Activated CD8-positive, alpha-beta memory T cell treated with anti-CD3 and anti-CD28 coated beads, Interleukin-2, amount 50 U/mL, for 4 hours (primary cell): ENCODE data around the gene CCT2.

ENCODE experiments used
- DNase-seq: peaks from one replicate; pipeline ENCODE4 v3.0.0-alpha.2; 2020

Gene CCT2

DNA sequence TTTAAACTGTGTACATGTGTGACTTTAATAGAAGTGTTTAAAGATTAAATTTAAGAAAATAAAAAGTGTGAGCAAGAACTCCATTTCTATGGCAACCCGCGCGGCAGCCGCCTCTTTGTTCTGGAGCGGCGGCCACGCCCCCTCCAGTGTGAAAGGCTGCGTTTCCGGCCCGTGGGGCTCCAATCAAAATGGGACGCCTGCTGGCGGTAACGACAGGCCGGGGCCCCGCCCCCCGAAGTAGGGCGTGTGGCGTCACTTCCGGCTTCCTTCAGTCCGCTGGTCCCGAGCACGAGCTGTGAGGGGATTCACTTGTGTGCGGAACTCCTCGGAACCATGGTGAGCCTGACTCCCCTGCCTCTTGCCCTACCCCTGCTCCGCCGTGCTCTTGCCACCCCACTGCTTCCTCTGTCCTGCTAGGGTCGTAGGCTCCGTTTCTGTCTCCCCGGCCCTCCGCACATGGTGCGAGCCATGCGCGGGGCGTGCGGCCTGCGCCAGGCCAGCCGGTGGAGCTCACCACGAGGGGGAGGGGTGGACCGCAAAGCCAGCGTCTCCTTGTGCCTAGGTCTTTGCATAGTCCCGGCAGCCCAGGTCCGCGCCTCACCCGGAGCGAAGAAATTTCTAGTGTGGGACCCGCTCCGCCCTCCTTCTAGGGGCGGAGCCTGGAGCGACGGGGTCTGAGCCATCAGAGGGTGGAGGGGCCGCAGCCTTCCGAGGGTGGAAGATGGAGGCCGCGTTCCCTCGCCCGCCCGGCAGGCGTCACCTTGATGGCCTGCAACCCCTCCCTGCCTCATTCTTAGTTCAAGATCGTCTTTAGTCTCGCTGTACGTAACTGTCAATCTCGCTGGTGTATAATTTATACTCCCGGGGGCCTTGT lies at the start of gene CCT2:
Gene CCT2, plus strand, starts transcription at position 271 of the 874 bp plus-strand sequence. Its CDS starts 63 bp downstream, at position 334.
- DNase-seq = peak; percentile 98

DNA sequence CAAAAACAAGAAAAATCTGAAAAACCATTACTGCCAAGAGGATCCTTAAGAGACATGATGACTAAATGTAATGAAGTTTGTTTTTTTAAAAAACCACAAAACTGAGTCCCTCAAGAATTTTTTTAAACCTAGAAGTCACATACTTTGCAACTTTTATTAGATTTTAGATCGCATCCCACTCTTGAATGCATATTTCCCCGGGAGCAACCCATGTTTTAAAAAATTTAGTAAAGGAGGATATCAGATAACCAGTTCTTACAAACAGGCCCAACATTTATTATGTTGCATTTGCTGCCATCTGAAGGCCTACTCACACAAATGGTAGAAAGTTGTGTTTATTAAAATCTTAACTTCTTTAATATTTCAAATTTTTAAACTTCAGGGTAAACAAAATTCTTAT lies 44.3 kb upstream of the CCT2 start:
- DNase-seq = no peak

DNA sequence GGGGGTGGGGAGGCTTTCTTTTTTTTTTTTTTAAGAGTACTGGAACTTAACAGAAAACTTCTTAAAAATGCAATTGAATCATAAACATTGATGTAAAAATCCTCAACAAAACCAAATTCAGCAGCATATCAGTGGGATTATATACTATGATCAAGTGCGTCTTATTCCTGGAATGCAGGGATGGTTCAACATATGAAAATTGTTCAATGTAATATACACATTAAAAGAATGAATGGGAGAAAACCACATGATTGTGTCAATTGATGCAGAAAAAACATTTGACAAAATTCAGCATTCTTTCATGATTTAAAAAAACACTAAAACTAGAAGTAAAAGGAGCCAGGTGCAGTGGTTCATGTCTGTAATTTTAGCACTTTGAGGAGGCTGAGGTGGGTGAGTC lies 41.2 kb upstream of the CCT2 start:
- no peak for DNase-seq

DNA sequence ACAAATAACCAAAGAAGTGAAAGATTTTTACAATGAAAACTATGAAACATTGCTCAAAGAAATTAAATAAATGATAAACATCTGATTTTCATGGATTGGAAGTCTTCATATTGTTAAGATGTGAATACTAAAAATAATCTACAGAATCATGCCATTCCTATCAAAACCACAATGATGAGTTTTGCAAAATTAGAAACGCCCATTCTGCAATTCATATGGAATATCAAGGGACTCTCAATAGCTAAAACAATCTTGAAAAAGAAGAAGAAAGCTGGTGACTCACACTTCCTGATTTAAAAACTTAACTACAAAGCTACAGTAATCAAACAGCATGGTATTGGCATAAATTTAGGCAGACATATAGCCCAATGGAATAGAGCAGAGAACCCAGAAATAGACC lies 40.2 kb upstream of the CCT2 start:
- DNase-seq = no peak

DNA sequence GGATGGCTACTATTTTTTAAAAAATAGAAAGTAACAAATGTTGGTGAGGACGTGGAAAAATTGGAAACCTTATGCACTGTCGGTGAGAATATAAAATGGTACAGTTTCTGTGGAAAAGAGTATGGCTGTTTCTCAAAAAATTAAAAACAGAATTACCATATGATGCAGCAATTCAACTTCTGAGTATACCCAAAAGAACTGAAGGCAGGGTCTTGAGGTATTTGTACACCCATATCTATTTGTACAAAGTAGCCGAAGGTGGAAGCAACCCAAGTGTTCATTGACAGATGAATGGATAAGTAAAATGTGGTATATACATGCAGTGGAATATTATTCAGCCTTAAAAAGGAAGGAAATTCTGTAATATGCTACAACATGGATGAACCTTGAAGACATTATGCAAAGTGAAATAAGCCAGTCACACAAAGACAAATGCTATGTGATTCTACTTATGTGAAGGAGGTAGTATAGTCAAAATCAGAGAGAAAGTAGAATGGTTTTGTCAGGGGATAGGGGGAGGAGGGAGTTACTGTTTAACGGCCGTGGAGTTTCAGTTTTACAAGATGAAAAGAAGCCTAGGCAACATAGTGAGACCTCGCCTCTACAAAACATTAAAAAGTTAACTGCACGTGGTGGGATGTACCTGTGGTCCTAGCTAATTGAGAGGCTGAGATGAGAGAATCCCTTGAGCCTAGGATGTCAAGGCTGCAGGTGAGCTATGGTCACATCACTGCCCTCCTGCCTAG lies 38.4 kb upstream of the CCT2 start:
- no peak for DNase-seq

DNA sequence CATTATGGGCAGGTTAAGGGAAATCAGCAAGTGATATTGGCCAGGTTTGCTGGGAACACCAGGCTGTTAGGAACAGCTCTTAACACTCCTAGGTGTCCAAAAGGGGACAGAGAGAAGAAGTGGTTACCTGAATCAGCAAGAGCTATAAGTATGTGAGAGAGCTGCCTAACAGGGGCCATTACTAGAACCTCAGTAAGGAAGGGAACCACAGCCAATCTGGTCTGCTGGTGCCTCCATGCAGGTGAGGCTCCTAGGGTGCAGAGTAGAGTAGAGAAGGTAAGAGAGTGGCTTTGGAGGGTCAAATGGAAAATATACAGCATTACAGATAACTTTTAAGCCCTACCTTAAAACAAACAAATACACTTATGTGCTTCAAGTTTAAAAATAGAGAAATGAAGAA lies 36.6 kb upstream of the CCT2 start:
- no peak for DNase-seq

DNA sequence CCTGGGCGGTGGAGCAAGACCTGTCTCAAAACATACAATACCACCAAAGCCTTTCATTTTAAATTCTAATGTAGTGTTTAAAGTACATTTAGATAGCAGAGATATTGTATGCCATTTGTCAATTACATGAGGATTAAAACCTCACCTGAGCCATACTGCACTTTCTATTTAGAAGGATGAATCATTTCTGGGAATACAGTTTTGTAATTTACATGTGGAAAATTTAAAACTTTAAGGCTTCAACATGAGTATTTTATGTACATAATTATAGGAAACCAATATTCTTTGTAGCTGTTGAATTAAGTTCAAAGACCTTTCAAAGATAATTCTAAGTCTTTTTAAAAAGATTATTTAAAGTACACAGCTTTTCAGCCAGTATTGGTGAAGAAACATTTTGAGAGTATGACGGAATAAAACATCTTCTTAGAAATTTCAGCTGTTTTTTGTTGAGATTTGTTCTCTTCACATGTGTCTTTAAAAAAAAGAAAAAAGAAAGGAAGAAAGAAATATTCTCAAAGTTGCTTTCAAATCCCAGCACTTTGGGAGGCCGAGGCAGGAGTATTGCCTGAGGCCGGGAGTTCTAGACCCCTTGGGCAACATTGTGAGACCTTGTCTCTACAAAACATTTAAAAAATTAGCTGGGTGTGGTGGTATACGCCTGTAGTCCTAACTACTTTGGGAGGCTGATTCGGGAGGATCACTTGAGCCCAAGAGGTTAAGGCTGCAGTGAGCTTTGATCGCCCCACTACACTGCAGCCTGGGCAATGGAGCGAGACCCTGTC lies 34.5 kb upstream of the CCT2 start:
- no peak for DNase-seq

DNA sequence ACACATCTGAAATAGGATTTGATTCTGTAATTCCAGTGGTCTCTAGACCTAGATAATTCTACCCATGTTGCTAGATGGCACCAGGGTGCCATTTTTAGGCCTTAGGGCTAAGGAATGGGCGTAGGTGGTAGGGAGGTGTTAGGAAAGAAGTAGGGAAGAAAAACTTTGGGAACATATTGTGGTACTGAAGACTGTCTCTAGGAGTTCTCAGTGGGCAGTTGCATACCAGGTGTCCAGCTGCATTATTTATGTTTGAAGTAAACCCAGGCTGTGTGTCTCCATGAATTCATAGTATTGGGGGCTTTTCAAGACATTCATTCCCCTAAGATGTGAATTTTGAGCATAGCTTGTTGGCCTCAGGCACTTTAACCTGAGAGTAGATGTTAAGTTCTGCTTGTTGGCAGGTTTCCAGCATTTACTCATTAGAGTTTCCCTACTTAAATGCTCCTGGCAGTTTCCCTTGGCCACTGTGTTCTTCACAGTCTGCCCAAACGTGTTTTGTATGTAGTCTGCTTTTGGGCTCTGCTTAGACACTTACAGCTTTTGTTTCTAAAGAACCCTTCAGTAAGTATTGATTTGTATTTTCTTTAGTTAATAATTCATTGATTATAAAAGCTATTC lies 31.5 kb upstream of the CCT2 start:
- no peak for DNase-seq

DNA sequence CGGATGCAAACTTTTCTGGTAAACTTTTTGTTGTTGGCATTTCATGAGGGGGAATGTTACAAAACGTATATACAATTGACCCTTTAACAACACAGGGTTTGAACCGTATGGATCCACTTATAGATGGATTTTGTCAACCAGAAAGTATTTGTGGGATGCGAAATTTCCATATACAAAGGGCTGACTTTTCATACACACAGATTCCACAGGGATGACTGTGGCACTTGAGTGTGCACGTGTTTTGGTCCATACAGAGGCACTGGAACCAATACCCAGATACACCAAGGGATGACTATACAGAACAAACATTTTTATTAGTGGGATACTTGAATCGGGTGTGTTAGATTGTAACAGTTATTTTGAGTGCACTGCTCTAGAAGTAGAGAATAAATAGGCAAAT lies 29.8 kb upstream of the CCT2 start:
- no peak for DNase-seq

DNA sequence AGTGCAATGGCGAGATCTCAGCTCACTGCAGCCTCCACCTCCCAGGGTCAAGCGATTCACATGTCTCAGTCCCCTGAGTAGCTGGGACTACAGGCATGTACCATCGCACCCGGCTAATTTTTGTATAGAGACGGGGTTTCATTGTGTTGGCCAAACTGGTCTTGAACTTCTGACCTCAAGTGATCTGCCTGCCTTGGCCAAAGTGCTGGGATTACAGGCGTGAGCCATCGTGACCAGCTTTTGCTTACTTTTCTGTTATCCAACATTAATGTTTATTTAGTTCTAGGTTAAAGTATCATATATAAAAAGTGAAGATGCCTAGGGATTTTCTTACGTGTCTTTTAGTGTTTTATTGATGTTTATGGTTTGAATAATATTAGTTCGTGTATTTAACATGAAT lies 28.9 kb upstream of the CCT2 start:
- DNase-seq = no peak

DNA sequence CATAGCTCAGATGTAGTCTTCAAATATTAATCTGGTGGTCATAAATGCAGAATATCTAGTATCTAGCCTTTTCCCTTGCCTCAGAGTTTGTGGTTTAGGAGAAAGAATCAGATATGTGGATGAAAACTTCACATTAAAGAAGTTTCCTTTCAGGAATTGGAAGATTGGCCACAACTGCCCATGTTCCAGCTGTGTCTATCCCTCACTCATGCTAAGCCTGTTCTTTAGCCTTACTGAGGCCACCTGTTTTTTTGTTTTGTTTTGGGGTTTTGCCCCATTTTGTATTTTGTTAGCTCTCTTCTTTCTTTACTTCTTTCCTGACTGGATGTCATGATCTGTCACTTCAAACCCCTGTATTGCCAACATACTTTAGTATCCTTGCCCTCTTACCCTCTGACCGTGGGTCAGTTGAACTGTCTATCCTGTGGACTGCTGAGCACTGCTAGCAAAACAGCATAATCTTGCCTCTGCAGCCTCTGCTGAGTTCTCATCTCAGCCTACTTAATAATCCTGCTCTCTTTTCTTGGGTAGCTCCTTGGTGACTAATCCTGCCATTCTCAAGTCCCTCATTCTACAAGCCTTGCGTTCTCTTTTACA lies 22.0 kb upstream of the CCT2 start:
- DNase-seq = no peak

DNA sequence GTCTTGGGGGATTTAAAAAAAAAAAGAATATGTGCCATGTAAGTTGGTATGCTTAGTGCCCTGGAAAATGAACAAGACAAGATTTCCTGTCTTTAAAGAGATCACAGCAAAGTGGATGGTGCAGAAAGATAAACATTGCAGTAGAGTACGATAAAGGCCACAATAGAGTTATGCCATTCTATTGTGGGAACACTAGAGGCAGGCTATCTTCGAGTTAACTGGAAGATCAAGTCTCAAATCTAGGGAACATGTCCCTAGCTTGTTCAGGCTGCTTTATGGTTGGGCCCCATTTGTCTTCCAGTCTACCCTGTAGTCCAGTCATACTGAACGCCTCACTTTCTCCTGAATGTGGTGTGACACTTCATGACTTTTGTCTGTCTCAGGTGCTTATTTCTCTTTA lies 18.7 kb upstream of the CCT2 start:
- DNase-seq = no peak

DNA sequence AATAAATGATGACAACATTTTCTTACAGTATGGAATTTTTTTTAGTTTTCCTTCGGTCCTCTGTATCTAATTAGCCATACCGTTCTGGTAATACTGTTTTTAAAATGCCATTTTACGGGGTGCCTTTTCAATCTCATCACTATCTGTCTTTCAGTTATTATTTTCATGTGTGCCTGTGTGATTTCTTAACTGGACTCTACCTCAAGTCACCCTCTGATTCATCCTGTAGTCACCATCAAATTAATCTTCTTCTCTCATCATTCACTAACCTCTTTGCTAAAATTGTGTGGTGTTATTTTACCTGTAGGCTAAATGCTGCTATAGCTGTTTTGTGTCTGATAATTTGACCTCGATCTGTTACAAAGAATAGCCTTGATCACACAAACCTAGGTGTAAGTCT lies 16.0 kb upstream of the CCT2 start:
- no peak for DNase-seq

DNA sequence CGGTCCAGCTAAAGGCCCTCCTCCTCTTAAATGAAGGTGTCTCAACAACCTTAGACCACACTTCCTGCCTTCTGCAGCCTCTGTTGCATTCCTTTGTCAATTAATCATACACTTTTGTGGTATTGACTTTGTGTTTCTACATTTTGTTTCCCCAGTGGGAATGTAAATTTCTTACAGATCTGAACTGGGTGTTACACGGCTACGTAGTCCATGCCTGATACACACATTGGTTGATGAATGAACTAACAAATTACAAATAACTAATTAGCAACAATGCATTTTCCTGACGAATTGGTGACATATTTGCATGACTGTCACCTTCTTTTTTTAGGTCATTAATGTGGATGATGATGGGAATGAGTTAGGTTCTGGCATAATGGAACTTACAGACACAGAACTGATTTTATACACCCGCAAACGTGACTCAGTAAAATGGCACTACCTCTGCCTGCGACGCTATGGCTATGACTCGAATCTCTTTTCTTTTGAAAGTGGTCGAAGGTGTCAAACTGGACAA lies 15.2 kb upstream of the CCT2 start:
- no peak for DNase-seq

DNA sequence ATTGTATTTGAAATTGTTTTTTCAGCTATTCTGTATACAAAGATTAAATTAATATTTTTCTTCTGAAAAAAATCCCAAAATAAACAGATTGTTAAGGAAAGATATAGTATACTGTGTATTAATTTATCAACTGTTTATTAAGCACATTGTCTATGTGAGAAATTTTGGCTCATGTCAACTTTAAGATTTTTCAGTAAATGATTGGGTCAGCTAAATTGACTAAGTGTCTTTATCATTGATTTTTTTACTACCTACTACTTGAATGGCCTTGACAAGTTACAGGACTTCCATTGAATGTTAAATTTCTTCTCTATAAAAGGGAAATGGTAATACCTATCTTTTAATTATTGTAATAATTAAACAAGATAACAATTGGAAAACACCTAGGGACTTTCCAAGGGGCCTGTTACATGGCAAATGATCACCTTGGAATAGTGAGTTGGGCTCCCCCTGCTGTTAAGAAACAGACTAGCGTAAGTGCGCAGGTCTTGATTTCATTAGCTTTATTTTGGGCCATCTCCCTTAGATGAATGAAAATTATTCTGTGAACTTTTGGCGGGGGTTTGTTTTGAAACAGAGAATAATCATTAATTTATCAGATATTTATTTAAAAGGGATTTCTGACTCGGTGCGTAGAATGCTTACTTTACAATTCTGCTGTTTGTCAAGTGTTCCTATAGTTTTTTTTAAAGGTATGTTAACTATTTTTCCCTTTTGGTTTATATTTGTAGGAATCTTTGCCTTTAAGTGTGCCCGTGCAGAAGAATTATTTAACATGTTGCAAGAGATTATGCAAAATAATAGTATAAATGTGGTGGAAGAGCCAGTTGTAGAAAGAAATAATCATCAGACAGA lies 14.5 kb upstream of the CCT2 start:
- peak; percentile 54 for DNase-seq

DNA sequence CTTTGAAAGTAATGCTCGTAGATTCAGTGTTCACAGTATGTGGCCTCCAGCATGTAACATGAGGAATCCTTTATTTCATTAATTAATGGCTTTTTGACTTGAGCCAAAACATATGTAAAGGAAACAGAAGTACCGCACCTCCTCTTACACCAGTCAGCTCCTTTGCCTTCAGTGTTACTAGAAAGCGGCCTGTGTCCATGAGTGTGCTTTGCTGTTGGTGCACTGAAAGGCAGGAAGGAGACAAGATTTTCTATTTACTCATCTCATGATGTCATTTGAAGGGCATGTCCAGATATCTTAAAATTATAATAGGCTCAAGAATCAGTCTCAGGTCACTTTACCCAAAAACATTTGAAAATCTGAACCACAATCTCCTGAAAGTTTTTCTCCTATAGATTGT lies 9.9 kb upstream of the CCT2 start:
- no peak for DNase-seq

DNA sequence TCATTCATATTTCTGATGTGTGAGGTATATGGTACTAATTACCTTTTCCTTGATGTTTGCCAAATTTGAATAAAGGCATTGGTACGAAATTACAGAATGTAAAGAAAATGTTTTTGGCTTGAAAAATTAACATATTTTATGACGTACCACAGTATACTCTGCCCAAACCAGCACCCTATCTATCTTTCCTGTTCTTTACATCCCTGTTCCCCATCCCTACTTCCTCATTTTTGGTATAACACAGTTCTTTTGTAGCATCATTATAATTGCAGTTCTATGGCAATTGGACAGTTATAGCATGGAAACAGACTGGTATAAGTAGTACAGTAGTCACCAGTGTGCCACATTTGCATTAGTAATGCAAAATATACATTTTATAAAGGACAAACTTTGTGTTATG lies 7.0 kb upstream of the CCT2 start:
- DNase-seq = no peak

DNA sequence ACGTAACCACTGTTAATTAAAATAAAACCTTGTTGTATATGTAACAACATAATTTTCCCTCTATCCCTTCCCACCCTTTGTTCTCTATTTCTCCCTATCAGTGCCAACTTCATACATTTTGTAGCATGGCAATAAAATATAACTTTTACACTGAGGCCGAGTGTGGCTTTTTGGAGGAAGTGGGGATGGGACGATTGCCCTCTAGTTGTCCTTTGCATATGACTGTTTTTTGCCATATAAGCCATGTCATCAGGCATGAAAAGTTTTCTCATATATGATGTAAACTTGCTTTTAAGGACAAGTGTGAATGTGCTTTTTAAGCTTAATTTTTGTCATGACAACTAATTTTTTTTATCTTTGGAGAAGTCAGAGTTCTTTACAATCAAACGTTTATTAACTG lies 6.2 kb upstream of the CCT2 start:
- DNase-seq = no peak

DNA sequence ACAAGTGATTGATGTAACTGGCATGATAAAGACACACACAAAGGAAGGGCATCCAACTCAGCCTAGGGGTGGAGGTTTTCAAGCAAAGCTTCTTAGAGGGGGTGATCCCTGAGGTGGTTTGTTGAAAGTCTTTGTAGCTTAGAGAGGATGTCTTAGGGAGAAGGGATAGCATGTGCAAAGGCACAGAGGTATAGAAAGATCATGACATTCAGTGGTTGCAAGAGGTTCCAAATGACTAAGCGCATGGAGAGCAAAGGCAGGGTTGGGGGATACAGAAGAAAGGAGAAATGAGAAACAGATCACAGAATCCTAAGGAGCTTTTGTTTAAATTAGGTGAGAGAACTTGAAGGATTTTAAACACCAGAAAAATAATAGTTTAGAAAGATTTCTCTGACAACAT lies 5.2 kb upstream of the CCT2 start:
- no peak for DNase-seq

DNA sequence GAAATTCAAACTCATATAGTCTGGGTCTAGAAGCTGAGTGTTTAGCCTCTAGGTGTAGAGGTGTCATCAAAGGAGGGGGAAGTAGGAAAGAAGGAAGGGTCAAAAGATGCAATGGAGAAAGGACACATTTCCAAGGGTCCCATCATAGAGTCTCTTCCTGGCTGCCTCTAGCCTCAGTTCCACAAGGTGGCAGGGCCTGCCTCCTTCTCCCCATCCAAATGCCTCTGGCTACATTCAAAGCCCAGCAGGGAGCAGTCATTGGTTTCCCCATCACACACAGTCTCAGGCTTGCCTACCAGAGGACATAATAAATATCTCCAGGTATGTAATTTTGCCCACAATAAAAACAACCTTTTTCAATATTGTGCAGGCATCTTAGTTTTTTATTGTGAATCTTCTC lies 2.1 kb upstream of the CCT2 start:
- DNase-seq = no peak

DNA sequence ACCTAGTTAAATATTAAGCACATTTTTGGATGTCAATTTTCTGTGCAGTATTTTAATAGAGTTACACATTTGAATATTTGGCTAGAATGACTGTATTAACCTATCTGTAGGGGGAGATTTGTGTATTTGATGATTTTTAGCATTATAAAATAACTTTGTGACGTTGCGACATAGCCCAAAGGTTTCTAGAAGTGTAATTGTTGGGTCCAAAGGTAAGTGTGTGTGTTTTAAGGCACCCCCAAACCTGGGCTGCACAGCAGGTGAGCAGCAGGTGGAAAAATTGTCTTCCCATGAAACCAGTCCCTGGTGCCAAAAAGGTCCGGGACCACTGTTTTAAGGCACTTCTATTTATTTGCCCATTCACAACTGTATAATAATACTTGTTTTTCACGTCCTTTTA lies 3.3 kb downstream of the CCT2 start:
- no peak for DNase-seq

DNA sequence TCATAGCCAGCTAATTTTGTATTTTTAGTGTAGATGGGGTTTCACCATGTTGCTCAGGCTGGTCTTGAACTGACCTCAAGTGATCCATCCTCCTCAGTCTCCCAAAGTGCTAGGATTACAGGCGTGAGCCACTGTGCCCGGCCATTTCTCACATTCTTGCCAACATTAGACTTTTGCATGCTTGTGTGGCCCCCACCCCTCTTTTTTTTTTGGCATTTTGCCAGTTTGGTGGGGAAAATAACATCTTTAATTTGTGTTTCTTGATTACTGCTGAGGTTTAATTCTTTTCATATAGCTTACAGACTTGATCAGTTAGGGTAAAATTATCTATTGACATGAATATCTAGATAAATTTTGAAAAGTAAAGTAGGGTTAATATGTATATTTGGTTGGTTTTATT lies 3.8 kb downstream of the CCT2 start:
- DNase-seq = no peak
